ENCODE measurements around the gene MORF4L1. TPM values are rescaled to one million over a fixed set of nuclear protein-coding genes. Genes with fewer than 3 reads are reported as not detected.

The MORF4L1 gene
- total RNA-seq, 1 experiment from 2014 or later, result 360 TPM

DNA sequence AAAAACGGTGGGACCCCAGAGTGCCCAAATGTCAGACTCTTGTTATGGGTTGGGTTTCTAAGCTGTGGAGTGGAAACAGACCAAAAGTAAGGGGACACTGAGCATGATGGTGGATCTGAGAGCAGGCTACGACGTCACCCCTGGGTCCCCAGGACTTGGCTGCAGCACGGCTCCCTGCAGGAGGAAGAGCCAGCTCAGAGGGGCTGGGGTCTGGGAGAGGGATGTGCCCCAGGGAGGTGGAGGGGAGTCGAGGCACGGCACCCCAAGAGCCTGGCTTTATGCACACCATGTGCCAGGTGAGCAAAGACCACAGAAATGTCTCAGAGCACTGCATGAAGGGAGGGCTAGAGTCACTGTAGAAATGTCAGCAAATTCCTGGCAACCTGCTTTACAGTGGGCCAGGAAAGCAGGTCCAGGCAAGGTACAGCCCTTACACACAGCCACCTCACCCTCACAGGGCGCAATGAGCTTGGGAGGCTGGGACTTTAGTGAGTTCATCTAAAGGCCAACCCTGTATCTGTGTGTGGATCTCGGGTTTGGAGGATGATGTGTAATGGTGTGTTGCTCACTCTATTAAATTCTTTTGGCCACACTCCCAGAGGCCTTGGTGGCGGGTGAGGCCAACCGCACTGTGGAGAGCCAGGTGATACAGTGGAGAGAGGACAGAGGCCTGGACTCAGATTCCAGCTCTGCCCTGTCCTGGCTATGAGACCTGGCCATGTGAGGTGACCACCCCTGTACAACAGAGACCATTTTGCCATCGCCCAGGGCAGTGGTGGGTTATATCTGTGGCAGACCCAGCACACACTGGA lies 58.1 kb downstream of the MORF4L1 start:
- DNase-seq (ENCODE audit: low read depth, low spot score) (peak; percentile 85), ATAC-seq (peak; percentile 87)
- peaks cover 81% of the 10 kb centered on the region for H3K4me1 ChIP-seq (ENCODE audit: control insufficient read depth, insufficient read depth, low read length)
- POLR2A ChIA-PET, result interaction anchor here (0.7 kb wide), 1 partner anchor 11 kb away, joined by 4 read pairs; no protein-coding TSS in a partner anchor
- peak overlapping the region; percentile 97 for H3K27ac ChIP-seq (ENCODE audit: low read length)
- TF ChIP-seq POLR2AphosphoS5 (IDR thresholded peaks at IDR 0.05; ENCODE audit: low read depth, low read length) (peak; percentile 96), TCF7L2 (IDR thresholded peaks at IDR 0.05; ENCODE audit: low read depth, low read length) (peak; percentile 59; the same call in 1 of the 2 replicates)
- TF ChIP-seq, protein P1, sequence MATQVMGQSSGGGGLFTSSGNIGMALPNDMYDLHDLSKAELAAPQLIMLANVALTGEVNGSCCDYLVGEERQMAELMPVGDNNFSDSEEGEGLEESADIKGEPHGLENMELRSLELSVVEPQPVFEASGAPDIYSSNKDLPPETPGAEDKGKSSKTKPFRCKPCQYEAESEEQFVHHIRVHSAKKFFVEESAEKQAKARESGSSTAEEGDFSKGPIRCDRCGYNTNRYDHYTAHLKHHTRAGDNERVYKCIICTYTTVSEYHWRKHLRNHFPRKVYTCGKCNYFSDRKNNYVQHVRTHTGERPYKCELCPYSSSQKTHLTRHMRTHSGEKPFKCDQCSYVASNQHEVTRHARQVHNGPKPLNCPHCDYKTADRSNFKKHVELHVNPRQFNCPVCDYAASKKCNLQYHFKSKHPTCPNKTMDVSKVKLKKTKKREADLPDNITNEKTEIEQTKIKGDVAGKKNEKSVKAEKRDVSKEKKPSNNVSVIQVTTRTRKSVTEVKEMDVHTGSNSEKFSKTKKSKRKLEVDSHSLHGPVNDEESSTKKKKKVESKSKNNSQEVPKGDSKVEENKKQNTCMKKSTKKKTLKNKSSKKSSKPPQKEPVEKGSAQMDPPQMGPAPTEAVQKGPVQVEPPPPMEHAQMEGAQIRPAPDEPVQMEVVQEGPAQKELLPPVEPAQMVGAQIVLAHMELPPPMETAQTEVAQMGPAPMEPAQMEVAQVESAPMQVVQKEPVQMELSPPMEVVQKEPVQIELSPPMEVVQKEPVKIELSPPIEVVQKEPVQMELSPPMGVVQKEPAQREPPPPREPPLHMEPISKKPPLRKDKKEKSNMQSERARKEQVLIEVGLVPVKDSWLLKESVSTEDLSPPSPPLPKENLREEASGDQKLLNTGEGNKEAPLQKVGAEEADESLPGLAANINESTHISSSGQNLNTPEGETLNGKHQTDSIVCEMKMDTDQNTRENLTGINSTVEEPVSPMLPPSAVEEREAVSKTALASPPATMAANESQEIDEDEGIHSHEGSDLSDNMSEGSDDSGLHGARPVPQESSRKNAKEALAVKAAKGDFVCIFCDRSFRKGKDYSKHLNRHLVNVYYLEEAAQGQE (IDR thresholded peaks at IDR 0.05; ENCODE audit: insufficient read depth in 1 of 2, low read depth in 2 of 2, low read length in 1 of 2), result no peak
- H3K4me3 ChIP-seq (ENCODE audit: low read depth in 2 of 2, low read length in 2 of 2), result no peak overlapping the region
- H3K36me3 ChIP-seq (ENCODE audit: control insufficient read depth, insufficient read depth, low read length), result no peaks in the 10 kb centered on the region; the same call in none of the 2 replicates
- no peaks in the 10 kb centered on the region for H3K9me3 ChIP-seq (ENCODE audit: control insufficient read depth, insufficient read depth, low read depth, low read length)
- BruUV-seq (replicated peaks), result no TSS peak
- no peaks in the 10 kb centered on the region for H3K27me3 ChIP-seq (ENCODE audit: control insufficient read depth, insufficient read depth, low read length)
- intact Hi-C loops (cut with micrococcal nuclease; ENCODE audit: unreplicated experiment) (loop anchor here (5.0 kb wide), 1 partner anchor 47 kb away; no protein-coding TSS in a partner anchor), in situ Hi-C loops (cut with HindIII; ENCODE audit: low pct_unique_long_range_greater_than_20kb, low sequenced_read_pairs) (no loop called here)
- CTCF ChIA-PET, result interaction anchor here (0.9 to 1.0 kb wide), 2 partner anchors 20 to 42 kb away, joined by 4 read pairs; no protein-coding TSS in a partner anchor

DNA sequence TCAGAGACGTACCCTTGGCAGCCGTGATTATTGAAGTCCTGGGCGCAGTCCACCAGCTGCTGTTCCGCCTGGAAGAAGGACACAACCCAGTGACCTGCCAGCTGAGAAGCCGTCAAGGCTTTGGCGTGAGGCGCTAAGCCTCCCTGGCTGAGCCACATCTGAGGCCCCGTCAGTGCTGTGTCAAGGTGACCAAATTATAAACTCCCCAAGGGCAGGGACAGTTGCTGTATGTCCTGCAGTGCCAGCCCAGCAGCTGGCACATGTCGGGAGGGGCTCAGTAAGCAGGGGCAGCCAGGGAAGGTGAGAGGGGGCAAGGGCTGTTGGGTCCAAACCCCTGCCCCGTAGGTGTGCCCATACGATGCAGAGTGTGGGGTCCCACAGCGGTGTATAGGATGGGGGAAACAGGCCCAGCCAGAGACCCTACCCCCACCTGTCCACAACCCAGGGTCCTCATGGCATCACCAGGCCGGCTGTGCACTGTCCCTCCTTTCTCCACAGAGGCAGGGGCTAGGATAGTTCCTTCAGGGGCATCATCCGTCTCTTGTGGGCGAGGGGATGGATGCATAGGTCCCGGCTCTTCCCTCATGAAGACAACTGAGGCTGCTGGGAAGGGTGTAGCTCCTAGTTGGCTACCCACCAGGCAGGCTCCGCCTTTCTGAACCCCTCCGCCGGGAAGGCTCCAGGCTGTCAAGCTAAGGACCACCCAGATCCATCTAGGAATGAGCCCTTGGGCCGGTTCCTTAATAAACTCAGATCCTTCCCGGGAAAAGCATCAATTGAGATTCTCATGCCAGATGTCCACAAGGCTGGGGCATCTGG lies 59.0 kb downstream of the MORF4L1 start:
- in situ Hi-C loops (cut with HindIII; ENCODE audit: low pct_unique_long_range_greater_than_20kb, low sequenced_read_pairs), result no loop called here
- no TSS peak for BruUV-seq (replicated peaks)
- no peaks in the 10 kb centered on the region; the same call in none of the 2 replicates for H3K36me3 ChIP-seq (ENCODE audit: control insufficient read depth, insufficient read depth, low read length)
- ATAC-seq (peak; percentile 25), DNase-seq (ENCODE audit: low read depth, low spot score) (no peak)
- no peaks in the 10 kb centered on the region for H3K9me3 ChIP-seq (ENCODE audit: control insufficient read depth, insufficient read depth, low read depth, low read length)
- TF ChIP-seq SIN3A (IDR thresholded peaks at IDR 0.05; ENCODE audit: borderline replicate concordance, insufficient read depth, low read depth, low read length) (no peak), TCF7L2 (IDR thresholded peaks at IDR 0.05; ENCODE audit: low read depth, low read length) (peak; percentile 84)
- no peak overlapping the region for H3K4me3 ChIP-seq (ENCODE audit: low read depth in 2 of 2, low read length in 2 of 2)
- CTCF ChIA-PET, result interaction anchor here (0.9 to 1.0 kb wide), 2 partner anchors 21 to 41 kb away, joined by 4 read pairs; no protein-coding TSS in a partner anchor
- peak overlapping the region; percentile 97 for H3K27ac ChIP-seq (ENCODE audit: low read length)
- no peaks in the 10 kb centered on the region for H3K27me3 ChIP-seq (ENCODE audit: control insufficient read depth, insufficient read depth, low read length)
- intact Hi-C loops (cut with micrococcal nuclease; ENCODE audit: unreplicated experiment), result loop anchor here (5.0 kb wide), 1 partner anchor 46 kb away; no protein-coding TSS in a partner anchor
- POLR2A ChIA-PET, result no interaction called here
- peaks cover 78% of the 10 kb centered on the region for H3K4me1 ChIP-seq (ENCODE audit: control insufficient read depth, insufficient read depth, low read length)

DNA sequence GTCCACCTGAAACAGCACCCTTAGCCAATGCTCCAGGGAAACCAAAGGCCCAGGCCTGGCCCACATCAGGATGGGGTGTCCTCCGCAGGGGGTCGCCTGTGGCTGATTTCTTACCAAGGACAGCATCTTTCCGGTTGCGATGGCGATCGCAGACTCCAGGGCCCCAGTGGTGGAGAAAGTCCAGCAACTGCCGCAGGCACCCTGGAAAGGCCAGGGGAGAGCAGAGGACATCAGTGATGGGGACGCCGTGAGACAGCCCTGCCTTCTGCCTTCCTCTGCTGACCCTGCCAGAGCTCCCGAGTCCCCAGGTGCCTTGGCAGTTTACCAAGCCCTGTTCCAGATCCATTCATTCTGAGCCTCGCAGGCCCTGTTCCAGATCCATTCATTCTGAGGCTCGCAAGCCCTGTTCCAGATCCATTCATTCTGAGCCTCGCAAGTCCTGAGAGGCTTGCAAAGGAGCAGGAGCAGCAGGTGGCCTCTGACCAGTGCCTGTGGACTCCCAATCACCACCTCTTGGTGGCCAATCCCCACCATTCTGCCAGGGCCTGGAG lies 59.6 kb downstream of the MORF4L1 start:
- H3K4me3 ChIP-seq (ENCODE audit: low read depth in 2 of 2, low read length in 2 of 2), result no peak overlapping the region
- TF ChIP-seq TCF7L2 (IDR thresholded peaks at IDR 0.05; ENCODE audit: low read depth, low read length) (no peak), CTCF (IDR thresholded peaks at IDR 0.05) (no peak), SIN3A (IDR thresholded peaks at IDR 0.05; ENCODE audit: borderline replicate concordance, insufficient read depth, low read depth, low read length) (no peak), POLR2AphosphoS5 (IDR thresholded peaks at IDR 0.05; ENCODE audit: low read depth, low read length) (no peak)
- TF ChIP-seq, protein P1 (IDR thresholded peaks at IDR 0.05; ENCODE audit: insufficient read depth in 1 of 2, low read depth in 2 of 2, low read length in 1 of 2), result no peak
- peaks cover 72% of the 10 kb centered on the region for H3K4me1 ChIP-seq (ENCODE audit: control insufficient read depth, insufficient read depth, low read length)
- intact Hi-C loops (cut with micrococcal nuclease; ENCODE audit: unreplicated experiment) (loop anchor here (5.0 kb wide), 1 partner anchor 45 kb away; no protein-coding TSS in a partner anchor), in situ Hi-C loops (cut with HindIII; ENCODE audit: low pct_unique_long_range_greater_than_20kb, low sequenced_read_pairs) (no loop called here)
- no peaks in the 10 kb centered on the region; the same call in 1 of the 2 replicates for H3K36me3 ChIP-seq (ENCODE audit: control insufficient read depth, insufficient read depth, low read length)
- H3K27ac ChIP-seq (ENCODE audit: low read length), result peak overlapping the region; percentile 97
- BruUV-seq (replicated peaks), result no TSS peak
- H3K9me3 ChIP-seq (ENCODE audit: control insufficient read depth, insufficient read depth, low read depth, low read length), result no peaks in the 10 kb centered on the region
- H3K27me3 ChIP-seq (ENCODE audit: control insufficient read depth, insufficient read depth, low read length), result no peaks in the 10 kb centered on the region
- POLR2A ChIA-PET, result no interaction called here
- CTCF ChIA-PET, result no interaction called here
- no peak for DNase-seq (ENCODE audit: low read depth, low spot score)
- ATAC-seq, result no peak

Measured in Panc1 (cell line).